T follicular helper cell (primary cell): ENCODE measurements around the gene P3R3URF.
A peak's percentile ranks its signal among the peaks of the same experiment; 100 is the strongest.

Experiments used
- DNase-seq: peaks from one replicate; pipeline ENCODE4 v3.0.0-alpha.2; 2020; ENCODE audit warnings: low read depth

Gene P3R3URF

GRCh38 chr1:46193984-46194570 lies 17.8 kb upstream of the P3R3URF start:
- no peak for DNase-seq

- DNase-seq = no peak
These were observed 17.0 kb upstream of the P3R3URF start for GRCh38 chr1:46193285-46193684.

GRCh38 chr1:46192171-46192570 lies 15.9 kb upstream of the P3R3URF start:
- DNase-seq = no peak

GRCh38 chr1:46191033-46191701 lies 14.9 kb upstream of the P3R3URF start:
- DNase-seq = no peak

GRCh38 chr1:46190539-46190938 lies 14.3 kb upstream of the P3R3URF start:
- no peak for DNase-seq

GRCh38 chr1:46188295-46189030 lies 12.2 kb upstream of the P3R3URF start:
- DNase-seq = no peak

GRCh38 chr1:46187106-46187869 lies 11.0 kb upstream of the P3R3URF start:
- DNase-seq = no peak

- no peak for DNase-seq
These were observed 9.8 kb upstream of the P3R3URF start for GRCh38 chr1:46186076-46186475.

- no peak for DNase-seq
These were observed 8.8 kb upstream of the P3R3URF start for GRCh38 chr1:46184920-46185658.

- no peak for DNase-seq
These were observed 7.8 kb upstream of the P3R3URF start for GRCh38 chr1:46183926-46184557.

GRCh38 chr1:46183079-46183847 lies 7.0 kb upstream of the P3R3URF start:
- no peak for DNase-seq

GRCh38 chr1:46181343-46182260 lies 5.3 kb upstream of the P3R3URF start:
- no peak for DNase-seq

- no peak for DNase-seq
These were observed 3.9 kb upstream of the P3R3URF start for GRCh38 chr1:46180082-46180616.

GRCh38 chr1:46179138-46180081 lies 3.1 kb upstream of the P3R3URF start:
- DNase-seq = peak; percentile 56

GRCh38 chr1:46175243-46175642 lies 1.0 kb downstream of the P3R3URF start:
- no peak for DNase-seq

GRCh38 chr1:46174448-46175231 lies 1.6 kb downstream of the P3R3URF start, which contains the start of gene TSPAN1:
TSS of gene TSPAN1 (plus strand) at chr1:46175087. CDS start at chr1:46181108, 6,021 bp downstream.
- no peak for DNase-seq

GRCh38 chr1:46173361-46173856 lies 2.9 kb downstream of the P3R3URF start:
- no peak for DNase-seq
